ENCODE data around the gene TMED5. TPM values are rescaled to one million over a fixed set of nuclear protein-coding genes. Genes with fewer than 3 reads are reported as not detected.

Gene TMED5
- total RNA-seq, 1 donor from 2014 or later, result 92.5 TPM

GRCh38 chr1:93142161-93142560 lies 38.1 kb downstream of the TMED5 start:
- intact Hi-C loops (cut with DNase I), result no loop called here

DNA sequence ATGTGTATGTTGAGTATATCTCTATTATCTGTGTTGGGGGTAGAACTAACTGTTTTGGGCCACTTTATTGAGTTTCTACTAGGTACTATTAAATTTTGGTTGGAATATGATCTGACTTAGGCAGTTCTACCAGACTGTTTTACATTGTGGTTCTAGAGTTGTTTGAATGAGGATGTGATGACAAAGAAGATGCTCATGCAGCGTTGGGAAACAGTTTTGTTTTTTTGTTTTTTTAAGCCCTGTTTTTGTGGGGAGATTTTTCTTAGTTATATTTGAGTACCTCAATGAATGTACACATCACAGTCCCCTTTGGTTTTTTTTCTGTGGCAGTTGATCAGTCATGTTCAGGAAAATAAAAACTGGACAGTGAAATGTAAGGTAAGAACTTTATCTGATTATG lies 40.1 kb downstream of the TMED5 start:
- TF ChIP-seq, protein P1, sequence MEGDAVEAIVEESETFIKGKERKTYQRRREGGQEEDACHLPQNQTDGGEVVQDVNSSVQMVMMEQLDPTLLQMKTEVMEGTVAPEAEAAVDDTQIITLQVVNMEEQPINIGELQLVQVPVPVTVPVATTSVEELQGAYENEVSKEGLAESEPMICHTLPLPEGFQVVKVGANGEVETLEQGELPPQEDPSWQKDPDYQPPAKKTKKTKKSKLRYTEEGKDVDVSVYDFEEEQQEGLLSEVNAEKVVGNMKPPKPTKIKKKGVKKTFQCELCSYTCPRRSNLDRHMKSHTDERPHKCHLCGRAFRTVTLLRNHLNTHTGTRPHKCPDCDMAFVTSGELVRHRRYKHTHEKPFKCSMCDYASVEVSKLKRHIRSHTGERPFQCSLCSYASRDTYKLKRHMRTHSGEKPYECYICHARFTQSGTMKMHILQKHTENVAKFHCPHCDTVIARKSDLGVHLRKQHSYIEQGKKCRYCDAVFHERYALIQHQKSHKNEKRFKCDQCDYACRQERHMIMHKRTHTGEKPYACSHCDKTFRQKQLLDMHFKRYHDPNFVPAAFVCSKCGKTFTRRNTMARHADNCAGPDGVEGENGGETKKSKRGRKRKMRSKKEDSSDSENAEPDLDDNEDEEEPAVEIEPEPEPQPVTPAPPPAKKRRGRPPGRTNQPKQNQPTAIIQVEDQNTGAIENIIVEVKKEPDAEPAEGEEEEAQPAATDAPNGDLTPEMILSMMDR (IDR thresholded peaks at IDR 0.05), result no peak
- Histone ChIP-seq H3K4me1 (no peaks in the 10 kb centered on the region), H3K27me3 (ENCODE audit: low read depth) (no peaks in the 10 kb centered on the region), H3K4me3 (no peak overlapping the region), H3K27ac (no peak overlapping the region), H3K9me3 (no peaks in the 10 kb centered on the region), H3K36me3 (peaks cover 46% of the 10 kb centered on the region)
- ATAC-seq (no peak), DNase-seq (no peak)
- intact Hi-C loops (cut with DNase I), result no loop called here

More at GRCh38 chr1:93142161-93142560, 38.1 kb downstream of the TMED5 start:
- Histone ChIP-seq H3K36me3 (peaks cover 25% of the 10 kb centered on the region), H3K4me3 (no peak overlapping the region), H3K4me1 (no peaks in the 10 kb centered on the region), H3K9me3 (no peaks in the 10 kb centered on the region), H3K27ac (no peak overlapping the region), H3K27me3 (ENCODE audit: low read depth) (no peaks in the 10 kb centered on the region)
- TF ChIP-seq, protein P1 (IDR thresholded peaks at IDR 0.05), result no peak
- ATAC-seq (no peak), DNase-seq (no peak)

- intact Hi-C loops (cut with DNase I), result no loop called here
- DNase-seq, result no peak
- Histone ChIP-seq H3K4me1 (no peaks in the 10 kb centered on the region), H3K36me3 (peaks cover 62% of the 10 kb centered on the region), H3K4me3 (no peak overlapping the region), H3K9me3 (no peaks in the 10 kb centered on the region), H3K27me3 (ENCODE audit: low read depth) (no peaks in the 10 kb centered on the region), H3K27ac (no peak overlapping the region)
- TF ChIP-seq, protein P1 (IDR thresholded peaks at IDR 0.05), result no peak
- no peak for ATAC-seq
Measured at GRCh38 chr1:93137604-93138292, 42.5 kb downstream of the TMED5 start.

DNA sequence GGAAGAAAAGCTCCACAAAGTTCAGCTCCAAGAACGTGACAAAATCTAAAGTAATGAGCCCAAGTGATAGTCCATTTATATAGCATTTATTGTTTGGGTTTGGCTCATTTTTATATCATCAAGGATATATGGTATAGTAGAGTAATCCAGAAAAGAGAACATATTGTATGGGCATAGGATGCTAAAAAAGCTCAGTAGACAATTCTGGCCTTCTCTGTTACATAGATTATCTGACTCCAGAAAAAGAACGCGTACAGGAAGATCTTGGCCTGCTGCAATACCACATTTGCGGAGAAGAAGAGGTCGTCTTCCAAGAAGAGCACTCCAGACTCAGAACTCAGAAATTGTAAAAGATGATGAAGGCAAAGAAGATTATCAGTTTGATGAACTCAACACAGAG lies 43.8 kb downstream of the TMED5 start:
- peaks cover 62% of the 10 kb centered on the region for H3K36me3 ChIP-seq
- no peak overlapping the region for H3K4me3 ChIP-seq
- ATAC-seq (no peak), DNase-seq (no peak)
- no peaks in the 10 kb centered on the region for H3K27me3 ChIP-seq (ENCODE audit: low read depth)
- H3K4me1 ChIP-seq, result no peaks in the 10 kb centered on the region
- intact Hi-C loops (cut with DNase I), result no loop called here
- TF ChIP-seq, protein P1 (IDR thresholded peaks at IDR 0.05), result no peak
- no peak overlapping the region for H3K27ac ChIP-seq
- H3K9me3 ChIP-seq, result no peaks in the 10 kb centered on the region

DNA sequence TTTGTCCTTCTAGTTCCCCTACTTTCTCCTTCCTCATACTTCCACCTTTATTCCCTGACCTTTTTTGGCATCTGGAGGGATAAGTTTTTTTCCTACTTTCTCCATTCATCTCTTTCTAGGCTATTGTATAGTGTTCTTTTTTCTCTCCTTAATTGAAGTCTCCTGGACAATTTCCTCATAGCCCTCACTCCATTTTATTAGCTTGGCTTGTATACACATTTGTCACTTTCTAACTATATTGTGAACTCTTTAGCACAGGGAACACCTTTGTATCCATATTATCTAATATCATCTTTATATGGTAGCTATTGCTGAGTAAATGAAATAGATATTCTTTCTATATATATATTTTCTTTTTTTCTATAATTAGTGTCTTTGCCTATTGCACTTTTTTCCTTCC lies 47.6 kb downstream of the TMED5 start:
- H3K27me3 ChIP-seq (ENCODE audit: low read depth), result no peaks in the 10 kb centered on the region
- H3K27ac ChIP-seq, result no peak overlapping the region
- no peaks in the 10 kb centered on the region for H3K9me3 ChIP-seq
- TF ChIP-seq, protein P1 (IDR thresholded peaks at IDR 0.05), result no peak
- no peak overlapping the region for H3K4me3 ChIP-seq
- no peaks in the 10 kb centered on the region for H3K4me1 ChIP-seq
- intact Hi-C loops (cut with DNase I), result no loop called here
- DNase-seq (no peak), ATAC-seq (no peak)
- peaks cover 60% of the 10 kb centered on the region for H3K36me3 ChIP-seq

Data from lower lobe of right lung (tissue), 2 donors.